ENCODE data around the gene VDAC2. TPM values are rescaled to one million over a fixed set of nuclear protein-coding genes. Genes with fewer than 3 reads are reported as not detected.

Gene VDAC2
- total and polyA plus RNA-seq, 2 experiments from 2014 or later, result 242 to 311 TPM

- TF ChIP-seq, protein P1, sequence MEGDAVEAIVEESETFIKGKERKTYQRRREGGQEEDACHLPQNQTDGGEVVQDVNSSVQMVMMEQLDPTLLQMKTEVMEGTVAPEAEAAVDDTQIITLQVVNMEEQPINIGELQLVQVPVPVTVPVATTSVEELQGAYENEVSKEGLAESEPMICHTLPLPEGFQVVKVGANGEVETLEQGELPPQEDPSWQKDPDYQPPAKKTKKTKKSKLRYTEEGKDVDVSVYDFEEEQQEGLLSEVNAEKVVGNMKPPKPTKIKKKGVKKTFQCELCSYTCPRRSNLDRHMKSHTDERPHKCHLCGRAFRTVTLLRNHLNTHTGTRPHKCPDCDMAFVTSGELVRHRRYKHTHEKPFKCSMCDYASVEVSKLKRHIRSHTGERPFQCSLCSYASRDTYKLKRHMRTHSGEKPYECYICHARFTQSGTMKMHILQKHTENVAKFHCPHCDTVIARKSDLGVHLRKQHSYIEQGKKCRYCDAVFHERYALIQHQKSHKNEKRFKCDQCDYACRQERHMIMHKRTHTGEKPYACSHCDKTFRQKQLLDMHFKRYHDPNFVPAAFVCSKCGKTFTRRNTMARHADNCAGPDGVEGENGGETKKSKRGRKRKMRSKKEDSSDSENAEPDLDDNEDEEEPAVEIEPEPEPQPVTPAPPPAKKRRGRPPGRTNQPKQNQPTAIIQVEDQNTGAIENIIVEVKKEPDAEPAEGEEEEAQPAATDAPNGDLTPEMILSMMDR (conservative IDR thresholded peaks at IDR 0.05; ENCODE audit: low read depth in 2 of 2), result no peak
- TF ChIP-seq, protein P2, sequence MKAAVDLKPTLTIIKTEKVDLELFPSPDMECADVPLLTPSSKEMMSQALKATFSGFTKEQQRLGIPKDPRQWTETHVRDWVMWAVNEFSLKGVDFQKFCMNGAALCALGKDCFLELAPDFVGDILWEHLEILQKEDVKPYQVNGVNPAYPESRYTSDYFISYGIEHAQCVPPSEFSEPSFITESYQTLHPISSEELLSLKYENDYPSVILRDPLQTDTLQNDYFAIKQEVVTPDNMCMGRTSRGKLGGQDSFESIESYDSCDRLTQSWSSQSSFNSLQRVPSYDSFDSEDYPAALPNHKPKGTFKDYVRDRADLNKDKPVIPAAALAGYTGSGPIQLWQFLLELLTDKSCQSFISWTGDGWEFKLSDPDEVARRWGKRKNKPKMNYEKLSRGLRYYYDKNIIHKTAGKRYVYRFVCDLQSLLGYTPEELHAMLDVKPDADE (IDR thresholded peaks at IDR 0.05), result no peak
- TF ChIP-seq ZNF331 (CRISPR knock-in tag; IDR thresholded peaks at IDR 0.05; ENCODE audit: low read depth) (no peak), ZNF462 (CRISPR knock-in tag; IDR thresholded peaks at IDR 0.05) (no peak), STAT1 (IDR thresholded peaks at IDR 0.05; ENCODE audit: unreplicated experiment) (no peak)
Measured at GRCh38 chr10:75253281-75254220, 43.0 kb downstream of the VDAC2 start (continued).

Measured in GM23338 (cell line).